Fibroblast of skin of left biceps (primary cell): ENCODE measurements around the gene USP47.

Source experiments
- DNase-seq, 2 experiments: peaks; one replicate each; pipeline ENCODE4 v3.0.0-alpha.2; 2013; ENCODE audit warnings: low read depth in 2 of 2

Gene USP47

DNA sequence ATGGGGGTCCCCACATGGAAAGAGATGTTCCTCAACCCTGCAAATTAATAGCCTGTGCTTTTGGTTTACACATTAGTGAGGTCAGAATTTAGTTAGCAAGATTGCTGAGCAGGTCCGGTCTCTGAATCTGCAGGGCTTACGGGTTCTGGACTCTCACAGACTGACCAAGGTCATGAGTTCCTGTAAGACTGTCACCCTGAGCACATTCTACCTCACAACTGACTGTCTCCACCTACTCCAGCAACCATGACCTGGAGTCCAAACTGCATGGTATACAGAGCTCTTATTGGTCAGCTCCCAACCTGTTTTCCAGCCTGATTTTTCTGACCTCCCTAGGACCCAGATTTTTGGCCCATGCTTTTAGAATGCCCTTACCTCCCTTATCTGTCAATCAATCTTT is 138.4 kb downstream of the USP47 start:
- no peak for DNase-seq

DNA sequence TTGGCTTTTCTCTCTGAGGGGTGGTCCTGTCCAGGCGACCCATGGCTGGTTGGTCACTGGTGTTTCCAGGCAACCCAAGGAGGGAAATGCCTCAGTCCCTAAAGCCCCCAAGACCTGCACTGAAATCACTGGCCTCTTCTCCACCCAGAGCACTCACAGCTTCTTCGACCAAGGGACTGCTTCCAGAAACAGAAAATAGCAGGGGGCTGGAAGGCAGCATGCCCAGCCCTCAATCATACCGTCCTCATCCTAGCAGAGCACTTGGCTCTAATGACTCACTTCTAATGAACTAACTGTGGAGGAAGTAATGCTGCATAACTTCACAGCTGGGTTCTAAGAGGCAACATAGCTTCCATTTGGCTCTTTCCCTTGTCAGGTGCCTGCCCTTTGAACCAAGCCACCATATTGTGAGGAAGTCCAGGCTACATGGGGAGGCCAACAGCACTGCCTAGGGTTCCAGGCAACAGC is 139.1 kb downstream of the USP47 start:
- no peak for DNase-seq

DNA sequence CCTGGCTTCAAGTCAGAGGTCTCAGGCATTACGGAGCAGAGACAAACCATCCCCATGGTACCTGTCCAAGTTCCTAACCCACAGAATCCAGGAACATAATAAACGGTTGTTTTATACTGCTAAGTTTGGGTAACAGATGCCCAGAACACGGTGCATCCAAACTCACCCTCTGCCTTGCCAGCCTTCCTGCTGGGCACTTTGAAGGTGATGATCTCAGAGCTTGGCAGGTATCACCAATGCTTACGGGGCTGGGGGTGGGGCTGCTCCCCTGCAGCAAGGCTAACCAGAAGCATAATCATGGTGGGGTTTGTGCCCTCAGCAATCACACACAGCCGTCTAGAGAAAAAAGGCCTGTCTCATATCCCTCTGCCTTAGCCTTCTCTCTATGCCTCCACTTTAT is 139.6 kb downstream of the USP47 start:
- DNase-seq, result no peak

DNA sequence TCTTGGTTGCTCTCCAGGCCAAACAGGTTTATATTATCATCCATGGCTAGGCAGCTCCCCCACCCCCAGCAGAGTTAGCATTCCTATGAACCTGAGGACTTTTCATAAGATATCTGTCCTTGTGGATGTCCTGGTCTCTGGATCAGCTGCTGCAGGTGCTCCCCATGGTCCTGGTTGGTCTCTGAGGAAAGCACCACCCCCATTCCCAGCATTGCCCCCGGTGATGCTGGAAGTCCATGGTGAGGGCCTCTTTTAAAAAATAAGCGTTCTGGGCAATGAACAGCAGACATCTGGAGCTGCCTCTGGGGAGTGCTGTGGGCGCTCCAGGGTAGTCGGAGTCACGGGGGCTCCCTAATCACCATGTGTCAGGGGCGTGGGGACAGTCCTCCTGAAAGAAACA is 140.1 kb downstream of the USP47 start:
- no peak for DNase-seq

DNA sequence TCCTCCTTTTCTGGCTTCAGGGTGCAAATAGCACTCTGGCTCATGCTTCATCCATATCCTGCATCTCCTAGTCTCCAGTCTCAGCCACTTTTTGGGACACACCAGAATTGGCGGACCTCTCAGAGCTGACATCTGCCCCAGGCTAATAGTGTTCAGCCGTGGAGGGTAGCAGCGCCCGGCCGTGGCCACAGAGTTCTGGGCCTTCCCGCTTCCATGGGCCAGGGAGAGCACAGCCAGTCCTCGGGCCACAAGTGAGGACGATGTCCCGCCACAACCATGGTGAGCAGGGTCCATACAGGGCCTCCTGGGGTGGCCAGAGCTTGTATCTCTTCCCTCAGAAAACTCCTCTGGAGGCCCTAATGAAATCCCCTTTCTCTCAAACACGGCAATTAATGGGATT is 140.7 kb downstream of the USP47 start:
- no peak for DNase-seq

DNA sequence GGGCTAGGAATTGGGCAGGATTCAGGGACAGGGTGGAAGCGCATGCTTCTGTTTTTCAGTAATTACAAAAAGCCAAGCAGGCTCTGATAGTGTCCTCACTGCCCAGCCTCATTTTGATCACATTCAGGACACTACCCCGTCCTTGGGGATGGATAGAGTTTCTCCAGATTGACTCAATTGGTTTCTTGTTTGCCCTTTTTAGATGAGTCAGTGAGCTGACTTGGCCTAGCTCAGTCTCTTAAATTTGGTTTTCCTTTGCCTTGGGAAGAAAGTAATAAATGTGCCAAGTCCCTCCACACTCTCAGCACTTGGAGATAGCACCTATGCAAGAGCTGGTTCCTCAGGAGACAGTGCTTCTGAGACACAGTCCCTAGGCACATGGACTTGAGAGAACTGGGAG is 141.2 kb downstream of the USP47 start:
- no peak for DNase-seq

DNA sequence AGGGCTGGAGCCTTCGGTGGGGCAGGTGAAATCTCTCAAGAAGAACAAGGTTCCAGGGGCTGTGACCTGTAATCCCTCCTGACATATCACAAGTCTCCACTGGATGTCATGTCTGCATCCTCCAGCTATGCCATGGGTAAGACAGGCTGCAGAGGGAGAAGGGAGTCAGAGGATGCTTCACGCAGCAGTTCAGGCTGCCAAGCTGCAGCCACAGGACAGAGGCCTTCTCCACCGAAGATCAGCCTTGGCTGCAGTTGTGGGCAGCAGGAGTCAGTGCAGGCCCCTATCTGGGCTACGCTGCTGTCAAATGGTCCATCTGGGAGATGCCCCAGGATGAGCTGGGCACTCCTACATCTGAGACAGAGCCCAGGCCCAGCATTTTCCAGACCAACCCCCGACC is 141.7 kb downstream of the USP47 start:
- no peak for DNase-seq

DNA sequence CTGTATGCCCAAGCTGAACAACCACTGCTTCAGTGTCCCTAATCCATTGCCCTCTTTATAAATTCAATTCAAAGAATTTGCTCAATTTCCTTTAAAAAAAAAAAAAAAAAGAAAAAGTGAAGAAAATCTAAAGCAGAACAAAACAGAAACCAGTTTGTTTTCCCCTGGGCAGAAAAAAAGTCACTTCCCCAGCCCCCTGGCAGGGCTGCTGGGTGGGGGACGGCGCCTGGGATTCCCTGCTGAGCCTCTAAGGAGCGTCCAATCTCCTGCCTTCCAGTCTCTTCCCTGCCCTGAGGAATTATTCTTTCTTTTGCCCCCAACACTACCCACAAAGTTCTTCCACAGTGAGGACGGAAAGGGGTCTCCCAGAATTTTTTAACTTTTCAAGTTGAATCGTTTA is 142.8 kb downstream of the USP47 start:
- DNase-seq, result no peak

DNA sequence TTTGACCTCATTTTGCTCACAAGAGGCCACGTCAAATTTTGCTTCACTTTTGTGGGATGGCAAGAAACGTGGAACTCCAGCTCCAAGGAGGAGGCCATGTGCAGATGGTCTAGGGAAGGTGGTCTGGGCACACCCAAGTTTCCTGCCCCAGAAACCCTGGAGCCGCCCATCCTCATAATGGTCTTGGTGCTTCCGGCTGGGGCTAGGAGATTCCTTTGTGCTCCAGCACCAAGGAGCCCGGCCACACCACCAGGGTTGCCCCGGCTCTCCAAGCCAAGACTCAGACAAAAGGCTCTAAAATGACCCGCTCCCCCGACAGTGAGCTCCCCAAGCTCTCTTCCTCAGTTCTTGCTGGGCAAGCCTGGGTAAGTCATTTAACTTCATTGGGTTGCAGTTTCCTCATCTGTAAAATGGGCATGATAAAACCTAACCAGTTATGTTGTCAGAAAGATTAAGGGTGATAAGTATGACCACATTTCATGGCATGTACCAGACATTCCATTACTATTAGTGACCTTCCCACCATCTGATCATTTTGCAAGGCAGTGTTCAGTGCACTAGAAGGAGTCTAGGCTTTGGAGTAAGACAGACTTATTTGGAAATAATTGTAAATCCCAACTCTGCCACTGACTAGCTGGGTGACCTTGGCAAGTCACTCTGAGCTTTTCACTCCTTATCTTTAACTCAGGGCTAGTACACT is 143.4 kb downstream of the USP47 start:
- DNase-seq, result peak in 1 of 2 experiments; percentile 61

DNA sequence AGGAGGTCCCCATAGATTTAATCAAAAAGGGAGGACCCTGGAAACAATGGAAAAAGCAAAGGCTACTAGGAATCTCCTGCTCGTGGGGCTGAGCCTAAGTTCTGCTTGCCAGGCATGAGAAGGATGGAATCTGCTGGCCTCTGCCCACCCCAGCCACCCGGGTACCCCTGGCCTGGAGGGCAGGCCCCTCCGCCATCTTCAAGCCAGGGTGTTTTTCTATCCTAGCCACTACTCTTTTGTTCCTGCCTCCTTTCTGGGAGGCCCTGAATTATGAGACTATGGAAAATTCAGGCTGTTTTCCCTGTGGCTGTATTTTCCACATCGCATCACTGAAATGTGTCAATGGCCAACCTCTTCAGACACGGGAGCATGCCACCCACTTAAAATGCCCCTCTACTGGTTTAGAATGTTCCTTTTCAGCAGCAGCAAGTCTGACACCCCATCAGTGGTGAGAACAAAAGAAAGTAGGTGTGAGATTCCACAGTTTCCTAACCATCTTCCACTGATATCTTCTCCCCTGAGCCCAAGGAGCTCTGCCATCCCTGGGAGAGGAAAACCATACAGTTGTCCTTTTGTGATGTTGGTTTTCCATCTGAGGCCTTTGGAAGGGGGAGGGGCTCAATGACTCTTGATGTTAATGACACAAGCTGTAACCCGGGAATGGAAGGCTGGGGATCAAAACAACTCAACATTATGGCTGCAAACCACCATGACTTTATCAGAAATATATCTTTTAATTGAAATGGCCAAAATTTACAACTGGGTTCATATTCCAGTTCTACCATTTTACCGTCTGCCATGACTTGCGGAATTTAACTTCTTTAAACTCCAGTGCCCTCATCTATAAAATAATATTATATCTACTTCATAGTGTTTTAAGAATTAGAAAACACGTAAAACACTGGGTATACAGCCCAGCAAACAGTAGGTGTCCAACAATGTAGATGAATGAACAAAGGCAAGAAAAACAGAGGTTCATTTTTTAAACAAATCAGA is 144.5 kb downstream of the USP47 start:
- no peak for DNase-seq

DNA sequence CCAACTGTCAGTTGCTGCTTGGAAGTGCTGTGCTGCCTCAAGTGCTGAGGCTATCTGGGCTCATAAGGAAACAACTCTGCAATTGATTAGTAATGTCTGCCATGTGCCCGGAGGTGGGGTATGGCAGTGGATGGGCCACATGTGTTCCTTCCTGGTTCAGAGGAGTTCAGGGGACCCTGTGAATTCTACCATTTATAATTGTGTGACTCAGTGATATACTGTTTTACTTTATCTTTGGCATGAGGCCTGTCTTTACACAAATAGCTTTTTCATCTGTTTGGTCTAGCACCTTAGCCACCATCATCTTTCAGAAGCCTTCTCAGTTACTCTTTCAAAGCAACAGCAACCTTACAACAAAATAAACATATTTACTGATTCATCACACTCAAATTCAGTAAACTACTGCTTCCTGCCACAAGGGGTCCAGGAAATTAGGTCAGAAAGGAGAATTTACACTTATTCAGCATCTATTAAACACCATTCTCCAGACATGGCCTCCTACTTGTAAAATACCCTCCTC is 145.8 kb downstream of the USP47 start:
- no peak for DNase-seq

DNA sequence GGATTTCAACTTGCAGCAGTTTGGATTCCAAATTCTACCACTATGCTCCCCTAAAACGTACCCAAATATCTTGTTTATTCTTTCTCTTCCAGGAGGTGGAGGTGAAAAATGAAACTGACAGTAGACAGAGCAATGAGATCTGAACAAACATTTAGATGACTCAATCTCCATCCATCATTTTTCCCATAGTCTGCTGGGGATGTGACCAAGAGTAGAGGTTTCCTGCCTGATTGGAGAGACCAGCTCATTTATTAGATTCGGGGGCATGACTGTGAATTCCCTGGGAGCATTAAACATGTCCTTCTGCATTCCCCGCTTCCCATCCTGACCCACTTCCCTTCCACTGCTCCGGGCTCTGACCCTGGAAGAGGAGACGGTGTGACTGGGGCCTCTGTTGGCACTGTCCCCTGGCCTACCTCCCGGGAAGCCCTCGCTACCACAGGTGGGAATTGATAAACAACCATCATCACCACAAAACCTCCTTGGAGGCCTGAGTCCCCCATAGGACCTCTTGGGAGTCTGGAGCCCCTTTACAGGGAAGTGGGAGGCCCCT is 146.4 kb downstream of the USP47 start:
- no peak for DNase-seq

DNA sequence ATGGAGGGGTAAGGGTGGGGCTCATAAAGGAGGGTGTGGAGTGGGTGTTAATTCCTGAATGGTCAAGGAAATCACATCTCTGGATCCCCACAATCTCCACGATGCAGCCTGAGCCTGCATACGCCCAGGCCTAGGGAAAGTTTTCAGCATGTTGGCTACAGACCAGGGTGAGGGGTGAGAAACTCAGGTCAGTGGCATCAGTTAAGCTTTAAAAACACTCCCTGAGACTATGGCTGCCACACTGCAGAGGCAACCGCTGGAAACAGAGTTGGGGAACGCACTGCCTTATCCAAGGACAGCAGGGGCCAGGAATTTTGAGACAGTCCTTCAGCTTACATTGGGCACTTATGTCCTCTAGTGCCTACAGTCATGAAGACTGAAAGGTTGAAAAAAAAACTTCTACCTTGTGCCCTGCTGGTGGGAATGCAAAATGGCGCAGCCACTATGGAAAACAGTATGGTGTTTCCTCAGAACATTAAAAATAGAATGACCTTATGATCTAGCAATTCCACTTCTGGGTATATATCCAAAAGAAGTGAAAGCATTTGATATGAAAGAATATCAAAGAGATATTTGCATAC is 147.0 kb downstream of the USP47 start:
- no peak for DNase-seq

DNA sequence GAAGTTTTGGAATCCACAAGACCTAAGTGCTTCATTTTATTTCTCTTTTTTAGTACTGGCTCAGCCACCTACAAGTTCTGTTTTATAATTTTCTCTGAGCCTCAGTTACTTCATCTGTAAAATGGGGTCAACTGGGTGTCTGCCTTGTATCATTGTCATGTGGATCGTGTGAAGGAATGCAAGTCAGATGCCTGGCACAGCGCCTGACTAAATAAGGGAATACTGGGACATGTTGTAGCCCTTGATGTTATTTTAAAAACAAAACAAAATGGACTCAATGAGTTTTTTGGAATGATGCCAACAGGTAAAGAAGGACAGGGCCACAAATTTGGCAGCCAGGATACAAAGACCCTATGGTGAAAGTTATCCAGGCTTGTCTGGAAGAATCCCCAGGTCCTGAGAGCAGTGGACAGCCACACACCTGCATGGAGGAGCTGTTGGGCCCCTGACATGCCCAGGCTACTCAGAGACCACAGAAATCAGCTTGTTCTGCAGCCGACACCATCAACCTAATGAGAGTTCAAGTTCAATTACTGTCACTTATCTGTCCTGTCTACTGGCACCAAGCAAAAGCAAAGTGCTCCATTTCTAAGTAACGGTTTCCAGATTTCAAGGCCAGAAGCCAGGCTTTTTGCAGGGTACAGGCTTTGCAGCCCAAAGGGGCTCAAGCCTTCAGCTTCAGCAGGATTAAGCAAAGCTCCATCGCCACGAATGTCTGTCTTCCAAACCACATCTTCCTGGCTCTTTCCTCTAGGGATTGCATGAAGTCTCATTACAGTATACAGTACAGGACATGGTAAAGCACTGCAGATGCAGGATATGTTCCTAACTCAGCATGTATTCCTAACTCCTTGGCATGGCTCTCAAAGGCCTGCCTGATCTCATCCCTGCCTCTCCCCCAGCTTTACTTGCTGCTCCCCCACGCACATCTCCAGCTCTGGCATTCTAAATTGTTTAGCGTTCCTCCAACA is 148.3 kb downstream of the USP47 start:
- DNase-seq, result peak; percentile 70 to 72

DNA sequence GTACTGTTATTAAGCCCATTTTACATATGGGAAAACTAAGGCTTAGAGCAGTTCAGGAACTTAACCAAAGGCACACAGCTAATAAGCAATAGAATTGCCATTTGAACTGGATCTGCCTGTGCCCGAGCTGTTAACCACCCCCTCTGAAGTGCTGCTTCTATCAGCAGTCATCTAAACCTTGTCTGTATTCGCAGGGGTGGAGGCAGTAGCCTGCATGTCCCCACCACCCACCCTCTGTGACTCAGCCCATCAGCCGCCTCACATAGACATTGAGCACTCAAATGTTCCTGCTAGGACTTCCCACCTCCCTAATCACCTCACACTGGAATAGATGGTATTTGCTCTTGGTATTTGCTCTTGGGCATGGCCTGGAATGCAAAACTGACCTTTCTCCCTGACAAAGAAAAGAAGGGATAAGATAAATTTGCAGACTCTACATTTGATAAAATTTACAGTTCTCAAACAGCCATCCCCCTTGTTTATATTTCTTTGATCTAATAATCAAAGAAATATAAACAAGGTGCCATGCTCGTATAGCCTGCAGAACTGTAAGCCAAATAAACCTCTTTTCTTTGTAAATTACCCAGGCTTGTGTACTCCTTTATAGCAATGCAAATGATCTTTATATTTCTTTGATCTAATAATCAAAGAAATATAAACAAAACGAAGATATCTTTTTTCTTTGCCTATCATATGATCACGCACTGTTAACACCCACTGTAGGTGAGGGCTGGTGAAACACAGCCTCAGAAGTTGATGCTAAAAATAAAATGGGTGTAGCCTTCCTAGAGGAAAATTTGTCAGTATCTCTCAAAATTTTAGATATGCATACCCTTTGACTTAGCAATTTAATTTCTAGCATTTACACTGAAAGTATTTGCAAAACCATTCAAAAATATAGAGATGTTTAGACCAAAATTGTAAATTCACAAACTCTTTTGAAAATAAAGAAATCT is 150.8 kb downstream of the USP47 start:
- DNase-seq, result no peak

DNA sequence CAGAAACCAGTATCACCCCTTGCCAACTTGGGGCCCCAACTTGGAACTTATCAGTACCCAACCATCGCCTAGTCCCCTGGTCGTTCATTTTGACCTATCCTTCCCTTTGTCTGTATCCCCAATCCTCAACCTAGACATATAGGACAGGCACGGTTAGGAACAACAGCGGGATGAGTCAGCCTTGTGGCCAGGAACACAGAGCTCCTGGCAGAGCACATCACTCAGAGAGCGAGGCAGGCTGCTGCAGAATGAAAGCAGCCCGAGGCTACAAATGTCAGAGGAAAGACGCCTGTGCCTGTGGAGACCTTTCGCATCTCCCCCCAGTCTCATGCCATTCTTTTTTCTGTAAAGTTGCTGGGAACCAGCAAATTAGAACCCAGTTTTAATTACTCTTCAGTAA is 152.1 kb downstream of the USP47 start:
- DNase-seq, result no peak

DNA sequence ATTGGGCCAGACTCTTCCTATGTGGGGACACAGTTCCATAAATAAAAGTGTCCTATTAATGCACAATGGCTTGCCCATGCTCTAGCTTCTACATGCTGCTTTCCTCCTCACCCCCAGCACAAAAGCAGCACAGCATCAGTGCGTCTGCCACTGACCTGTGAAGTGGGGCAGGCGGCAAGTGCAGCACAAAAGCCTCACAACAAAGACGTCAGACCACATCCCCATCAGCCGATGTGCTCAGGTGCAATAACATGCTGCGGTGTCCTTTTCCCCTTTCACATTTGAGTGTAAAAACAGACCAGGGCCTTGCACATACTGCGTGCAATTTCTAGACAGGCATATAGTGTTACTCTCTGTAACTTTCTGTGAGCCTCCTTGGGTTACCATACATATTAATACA is 153.8 kb downstream of the USP47 start:
- DNase-seq, result no peak

DNA sequence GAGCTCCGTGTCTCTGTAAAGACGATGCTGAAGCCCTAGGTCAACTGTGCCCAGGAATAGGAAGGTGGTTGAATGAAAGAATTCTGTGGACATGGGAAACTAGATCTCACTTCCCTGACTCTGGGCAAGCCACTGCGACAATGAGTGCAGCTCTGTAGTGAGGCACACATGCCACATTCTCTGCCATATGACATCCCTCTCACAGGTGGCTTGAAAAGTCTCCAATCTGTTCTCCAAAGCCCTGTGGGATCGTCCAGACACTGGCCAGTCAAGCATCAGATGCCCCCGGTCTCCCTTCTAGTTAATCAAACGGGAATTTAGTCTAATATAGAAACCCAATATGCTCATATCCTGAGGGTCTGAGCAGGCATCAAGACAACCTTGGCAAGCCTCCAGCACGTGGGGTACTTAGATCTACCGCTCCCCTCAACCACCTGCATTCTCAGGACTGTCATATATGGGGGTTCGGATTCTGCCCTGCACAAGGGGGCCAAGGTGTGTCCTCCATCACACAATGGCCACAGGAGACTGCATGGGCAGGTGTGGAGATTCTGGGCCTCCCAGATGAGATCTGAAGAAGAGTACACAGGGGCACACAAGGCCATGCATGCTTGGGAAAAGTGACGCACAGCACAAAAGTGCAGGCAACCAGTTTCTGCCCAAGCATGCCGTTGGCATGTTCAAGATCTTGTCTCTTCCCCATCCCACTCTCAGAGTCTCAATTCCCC is 154.7 kb downstream of the USP47 start:
- DNase-seq, result no peak

DNA sequence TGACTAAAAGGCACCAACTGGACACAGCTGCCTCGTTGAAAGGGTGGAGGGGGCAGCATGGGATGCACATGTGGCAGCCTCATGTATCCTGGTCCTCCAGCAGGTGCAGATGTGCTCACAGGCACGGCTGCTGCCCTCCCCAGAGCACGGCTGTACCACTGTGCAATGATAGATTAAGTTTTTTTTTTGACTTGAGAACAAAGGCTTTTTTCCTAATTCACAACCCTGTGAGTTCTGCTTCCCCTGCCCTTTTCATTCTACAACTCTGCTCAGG is 155.2 kb downstream of the USP47 start:
- DNase-seq, result no peak
